Activated CD8-positive, alpha-beta T cell treated with anti-CD3 and anti-CD28 coated beads for 36 hours (primary cell): ENCODE measurements around the gene ANGPT4. TPM values are rescaled to one million over a fixed set of nuclear protein-coding genes. Genes with fewer than 3 reads are reported as not detected.
"Not testable (repeated sequence)": the region's sequence is repeated elsewhere in the genome, so short reads cannot be mapped to it uniquely, and the experiment has no call there.

ENCODE experiments used
- ATAC-seq: fragments of 200-7000 bp; cut with Tn5 transposase; one replicate; pipeline ENCODE4 v1.10.0; 2021; ENCODE audit warnings: mild to moderate bottlenecking, moderate library complexity
- CTCF ChIA-PET: fragments of 350-600 bp; sonication (Branson Sonifier 250); formaldehyde crosslinking; loops from one replicate; lab custom pipeline; 2021; ENCODE audit warnings: antibody characterized with exemption; lab: Charles Lee
- POLR2A ChIA-PET: fragments of 350-600 bp; sonication (Branson Sonifier 250); formaldehyde crosslinking; loops from one replicate; lab custom pipeline; 2021; ENCODE audit warnings: antibody characterized with exemption; lab: Charles Lee
- DNase-seq: peaks from one replicate; pipeline ENCODE4 v3.0.0-alpha.2; 2020
- H3K27ac Mint-ChIP-seq: one replicate; pipeline ENCODE4 v1.8.0; 2021; ENCODE audit warnings: mild to moderate bottlenecking, mixed read lengths
- H3K27me3 Mint-ChIP-seq: one replicate; pipeline ENCODE4 v1.8.0; 2021; ENCODE audit warnings: mixed read lengths
- H3K36me3 Mint-ChIP-seq: one replicate; pipeline ENCODE4 v1.8.0; 2021; ENCODE audit warnings: low read depth, mixed read lengths
- H3K4me1 Mint-ChIP-seq: one replicate; pipeline ENCODE4 v1.8.0; 2021; ENCODE audit warnings: low read depth, mixed read lengths
- H3K4me3 Mint-ChIP-seq: one replicate; pipeline ENCODE4 v1.8.0; 2021; ENCODE audit warnings: mild to moderate bottlenecking, moderate library complexity, mixed read lengths
- H3K9me3 Mint-ChIP-seq: one replicate; pipeline ENCODE4 v1.8.0; 2021; ENCODE audit warnings: mixed read lengths
- intact Hi-C: fragments of 100-400 bp; cut with micrococcal nuclease; formaldehyde crosslinking; loops from one replicate; pipeline ENCODE4 v1.10.0; 2022
- total RNA-seq, 2 experiments: library from RNA; stranded (reverse); gene quantifications; one replicate each; pipeline ENCODE4 v1.2.3, GENCODE V29; 2021
- TF ChIP-seq, protein P1 (sequence below): fragments of 200-600 bp; IDR thresholded peaks from one replicate; pipeline ENCODE4 v1.8.0; 2022; ENCODE audit warnings: antibody characterized with exemption, mild to moderate bottlenecking

Gene ANGPT4
- total RNA-seq, 2 experiments from 2014 or later = not detected

DNA sequence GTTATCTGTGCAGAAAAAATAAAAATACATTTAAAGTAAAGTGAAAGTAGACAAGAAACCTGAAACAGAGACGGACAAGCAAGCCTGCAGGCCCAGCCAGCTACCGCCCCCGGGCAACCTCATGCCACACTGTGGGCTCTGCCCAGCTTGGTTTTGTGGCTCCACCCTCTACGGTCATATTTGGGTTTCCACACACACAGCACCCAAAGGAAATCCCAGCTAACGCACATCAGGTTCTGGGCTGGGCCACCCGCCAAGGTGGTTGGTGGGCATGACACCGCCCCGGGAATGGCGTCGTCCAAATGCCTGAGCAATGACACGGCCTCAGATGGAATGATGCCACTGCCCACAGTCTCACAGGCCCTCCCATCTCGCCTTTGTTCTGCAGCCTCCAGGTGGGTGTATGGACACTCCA, 59.8 kb downstream of the ANGPT4 start:
- intact Hi-C loops = no loop called here

DNA sequence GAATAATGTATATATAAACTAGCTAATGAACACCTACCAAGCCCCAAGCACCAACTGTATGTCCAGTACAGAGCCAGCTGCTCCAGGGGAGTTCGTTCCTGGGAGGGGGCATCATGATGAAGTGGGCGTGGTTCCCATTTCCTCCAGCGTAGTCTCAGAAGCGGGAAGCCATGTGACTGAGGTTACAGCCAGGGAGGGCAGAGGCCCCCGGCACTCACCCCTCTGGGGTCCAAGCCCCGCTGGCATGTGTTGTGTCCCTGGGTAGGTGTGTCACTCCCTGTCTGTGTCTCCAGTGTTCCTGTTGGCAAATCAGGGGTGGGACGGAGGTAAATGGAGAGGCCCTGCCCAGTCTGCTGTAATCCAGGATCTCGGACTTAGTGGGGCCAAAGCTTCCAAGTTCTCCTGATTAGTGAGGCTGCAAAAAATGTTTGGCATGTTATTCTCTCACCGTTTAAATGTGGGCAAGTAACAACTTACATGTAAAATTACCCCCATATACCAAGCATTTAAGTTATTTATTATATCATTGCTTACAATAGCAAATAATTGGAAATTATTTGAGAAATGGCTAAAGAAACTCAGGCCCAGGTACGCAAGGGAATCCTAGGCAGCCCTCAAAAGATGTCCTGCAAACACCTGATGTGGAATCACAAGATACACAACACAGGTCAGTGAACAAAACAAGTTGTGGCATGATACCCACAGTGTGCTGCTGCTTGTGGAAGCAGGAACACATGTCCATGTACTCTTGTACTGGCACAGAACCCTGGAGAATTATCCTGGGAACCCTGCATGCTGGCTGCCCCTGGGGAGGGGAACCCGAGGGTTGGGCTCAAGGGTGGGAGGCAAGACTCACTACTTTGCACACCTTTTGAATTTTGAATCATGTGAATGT, 60.4 kb downstream of the ANGPT4 start:
- intact Hi-C loops = no loop called here
- Mint-ChIP-seq H3K4me1 (peaks cover 70% of the 10 kb centered on the region), H3K9me3 (peaks cover 5% of the 10 kb centered on the region), H3K27me3 (no peaks in the 10 kb centered on the region), H3K27ac (peak overlapping the region; percentile 63), H3K36me3 (peaks cover 2% of the 10 kb centered on the region), H3K4me3 (peak overlapping the region; percentile 26)
- TF ChIP-seq, protein P1, sequence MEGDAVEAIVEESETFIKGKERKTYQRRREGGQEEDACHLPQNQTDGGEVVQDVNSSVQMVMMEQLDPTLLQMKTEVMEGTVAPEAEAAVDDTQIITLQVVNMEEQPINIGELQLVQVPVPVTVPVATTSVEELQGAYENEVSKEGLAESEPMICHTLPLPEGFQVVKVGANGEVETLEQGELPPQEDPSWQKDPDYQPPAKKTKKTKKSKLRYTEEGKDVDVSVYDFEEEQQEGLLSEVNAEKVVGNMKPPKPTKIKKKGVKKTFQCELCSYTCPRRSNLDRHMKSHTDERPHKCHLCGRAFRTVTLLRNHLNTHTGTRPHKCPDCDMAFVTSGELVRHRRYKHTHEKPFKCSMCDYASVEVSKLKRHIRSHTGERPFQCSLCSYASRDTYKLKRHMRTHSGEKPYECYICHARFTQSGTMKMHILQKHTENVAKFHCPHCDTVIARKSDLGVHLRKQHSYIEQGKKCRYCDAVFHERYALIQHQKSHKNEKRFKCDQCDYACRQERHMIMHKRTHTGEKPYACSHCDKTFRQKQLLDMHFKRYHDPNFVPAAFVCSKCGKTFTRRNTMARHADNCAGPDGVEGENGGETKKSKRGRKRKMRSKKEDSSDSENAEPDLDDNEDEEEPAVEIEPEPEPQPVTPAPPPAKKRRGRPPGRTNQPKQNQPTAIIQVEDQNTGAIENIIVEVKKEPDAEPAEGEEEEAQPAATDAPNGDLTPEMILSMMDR = no peak
- ChIA-PET POLR2A (interaction anchor here (1.5 to 1.6 kb wide), 2 partner anchors 9 to 22 kb away, joined by 4 read pairs; partner anchors contain the start of gene FAM110A), CTCF (interaction anchor here (1.0 kb wide), 1 partner anchor 32 kb away, joined by 4 read pairs; no protein-coding TSS in a partner anchor)
- ATAC-seq (peak; percentile 5), DNase-seq (peak; percentile 14)

More for the DNA sequence above, 59.8 kb downstream of the ANGPT4 start:
- peak overlapping the region; percentile 63 for H3K27ac Mint-ChIP-seq
- peaks cover 64% of the 10 kb centered on the region for H3K4me1 Mint-ChIP-seq
- CTCF ChIA-PET = interaction anchor here (1.0 kb wide), 1 partner anchor 31 kb away, joined by 4 read pairs; no protein-coding TSS in a partner anchor
- H3K27me3 Mint-ChIP-seq = no peaks in the 10 kb centered on the region
- DNase-seq (peak; percentile 81), ATAC-seq (peak; percentile 78)
- TF ChIP-seq, protein P1 = no peak
- peaks cover 2% of the 10 kb centered on the region for H3K36me3 Mint-ChIP-seq
- peaks cover 5% of the 10 kb centered on the region for H3K9me3 Mint-ChIP-seq
- H3K4me3 Mint-ChIP-seq = peak overlapping the region; percentile 26
- POLR2A ChIA-PET = interaction anchor here (1.5 to 1.6 kb wide), 2 partner anchors 10 to 23 kb away, joined by 4 read pairs; partner anchors contain the start of gene FAM110A

DNA sequence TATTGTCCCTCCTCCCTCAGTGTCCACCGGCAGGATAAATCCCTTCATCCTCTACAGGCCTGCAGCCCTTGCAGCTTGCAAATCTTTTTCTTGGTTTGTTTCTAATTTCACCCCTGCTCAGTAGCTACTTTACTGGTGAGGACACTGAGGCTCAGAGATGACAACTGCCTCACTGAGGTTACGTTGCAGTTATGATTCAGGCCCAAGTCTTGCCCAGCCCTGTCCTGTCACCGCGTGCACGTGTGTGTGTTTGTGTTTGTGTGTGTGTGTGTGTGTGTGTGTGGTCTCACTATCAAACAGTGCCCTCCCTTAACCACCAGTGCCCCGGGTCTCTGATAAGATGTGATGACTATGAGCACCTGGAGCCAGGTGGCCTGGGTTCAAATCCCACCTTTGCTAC, 61.5 kb downstream of the ANGPT4 start:
- H3K4me3 Mint-ChIP-seq = no peak overlapping the region
- peaks cover 68% of the 10 kb centered on the region for H3K4me1 Mint-ChIP-seq
- no peaks in the 10 kb centered on the region for H3K27me3 Mint-ChIP-seq
- ChIA-PET CTCF (interaction anchor here (1.6 kb wide), 2 partner anchors 101 to 102 kb away, joined by 4 read pairs; no protein-coding TSS in a partner anchor), POLR2A (interaction anchor here (1.5 kb wide), 1 partner anchor 8 kb away, joined by 4 read pairs; no protein-coding TSS in a partner anchor)
- no peak overlapping the region for H3K27ac Mint-ChIP-seq
- peaks cover 7% of the 10 kb centered on the region for H3K36me3 Mint-ChIP-seq
- DNase-seq = no peak
- H3K9me3 Mint-ChIP-seq = peaks cover 6% of the 10 kb centered on the region
- intact Hi-C loops = no loop called here
- TF ChIP-seq, protein P1 = no peak
- no peak for ATAC-seq

DNA sequence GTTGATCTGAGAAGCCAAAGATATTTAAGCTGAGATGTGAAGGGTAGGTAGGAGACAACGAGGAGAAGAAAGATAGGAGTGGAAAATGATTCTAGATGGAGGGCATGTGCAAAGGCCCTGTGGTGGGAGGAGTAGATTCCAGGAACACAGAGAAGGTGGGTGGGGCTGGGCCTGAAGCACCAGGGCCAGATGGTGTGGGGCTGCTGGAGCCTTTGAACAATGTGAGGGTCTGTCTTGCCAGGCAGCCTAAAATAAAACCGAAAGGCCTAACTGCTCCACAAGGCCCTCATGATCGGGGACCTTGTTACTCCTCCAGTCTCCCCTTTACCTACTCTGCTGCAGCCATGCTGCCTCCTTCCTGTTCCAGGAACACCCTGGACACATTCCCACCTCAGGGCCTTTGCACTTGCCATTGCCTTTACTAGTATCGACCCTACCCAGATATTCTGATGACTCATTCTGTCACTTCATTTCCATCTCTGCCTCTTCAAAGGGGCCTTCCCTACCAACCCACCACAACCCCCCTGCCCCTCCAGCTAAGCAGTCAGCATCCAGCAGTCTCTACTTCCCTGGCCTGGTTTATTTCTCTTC, 62.6 kb downstream of the ANGPT4 start:
- intact Hi-C loops = no loop called here
- DNase-seq (peak; percentile 43), ATAC-seq (peak; percentile 33)
- ChIA-PET POLR2A (no interaction called here), CTCF (interaction anchor here (1.0 to 1.6 kb wide), 3 partner anchors 9 to 103 kb away, joined by 4 read pairs; no protein-coding TSS in a partner anchor)
- H3K27ac Mint-ChIP-seq = peak overlapping the region; percentile 76
- peaks cover 6% of the 10 kb centered on the region for H3K9me3 Mint-ChIP-seq
- H3K27me3 Mint-ChIP-seq = no peaks in the 10 kb centered on the region
- TF ChIP-seq, protein P1 = no peak
- H3K4me3 Mint-ChIP-seq = no peak overlapping the region
- peaks cover 59% of the 10 kb centered on the region for H3K4me1 Mint-ChIP-seq
- H3K36me3 Mint-ChIP-seq = peaks cover 8% of the 10 kb centered on the region

DNA sequence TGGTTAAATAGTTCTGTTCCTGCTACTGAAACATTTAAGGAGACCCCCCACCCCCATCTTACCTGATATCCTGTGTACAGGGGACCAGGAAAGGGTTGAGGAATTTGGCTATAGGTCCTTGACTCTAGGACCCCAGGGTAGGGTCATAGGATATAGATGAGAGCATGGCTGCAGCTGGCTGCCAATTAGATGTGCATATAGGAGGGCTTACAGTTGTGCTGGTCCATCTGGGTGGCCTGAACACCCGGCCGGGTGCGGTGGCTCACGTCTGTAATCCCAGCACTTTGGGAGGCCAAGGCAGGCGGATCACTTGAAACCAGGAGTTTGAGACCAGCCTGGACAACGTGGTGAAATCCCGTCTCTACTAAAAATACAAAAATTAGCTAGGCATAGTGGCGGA, 67.4 kb downstream of the ANGPT4 start:
- H3K27ac Mint-ChIP-seq, H3K4me3 Mint-ChIP-seq, CTCF ChIA-PET, H3K9me3 Mint-ChIP-seq, DNase-seq, intact Hi-C loops, ATAC-seq, H3K27me3 Mint-ChIP-seq: not testable (repeated sequence)
- H3K36me3 Mint-ChIP-seq = peaks cover 22% of the 10 kb centered on the region
- peaks cover 47% of the 10 kb centered on the region for H3K4me1 Mint-ChIP-seq
- POLR2A ChIA-PET = interaction anchor here (1.3 to 1.7 kb wide), 2 partner anchors 9 to 18 kb away, joined by 4 to 6 read pairs; no protein-coding TSS in a partner anchor
